GM19328 (cell line): Measurements from ENCODE around the gene AIRE.
A peak's percentile ranks its signal among the peaks of the same experiment; 100 is the strongest.
"Not testable (repeated sequence)": the region's sequence is repeated elsewhere in the genome, so short reads cannot be mapped to it uniquely, and the experiment has no call there.

Source experiments
- ATAC-seq: cut with Tn5 transposase; IDR thresholded peaks from one replicate; pipeline ENCODE4 v1.9.1; 2021; ENCODE audit warnings: mild to moderate bottlenecking, moderate library complexity; ENCODE audit not compliant: unreplicated experiment

The AIRE gene

DNA sequence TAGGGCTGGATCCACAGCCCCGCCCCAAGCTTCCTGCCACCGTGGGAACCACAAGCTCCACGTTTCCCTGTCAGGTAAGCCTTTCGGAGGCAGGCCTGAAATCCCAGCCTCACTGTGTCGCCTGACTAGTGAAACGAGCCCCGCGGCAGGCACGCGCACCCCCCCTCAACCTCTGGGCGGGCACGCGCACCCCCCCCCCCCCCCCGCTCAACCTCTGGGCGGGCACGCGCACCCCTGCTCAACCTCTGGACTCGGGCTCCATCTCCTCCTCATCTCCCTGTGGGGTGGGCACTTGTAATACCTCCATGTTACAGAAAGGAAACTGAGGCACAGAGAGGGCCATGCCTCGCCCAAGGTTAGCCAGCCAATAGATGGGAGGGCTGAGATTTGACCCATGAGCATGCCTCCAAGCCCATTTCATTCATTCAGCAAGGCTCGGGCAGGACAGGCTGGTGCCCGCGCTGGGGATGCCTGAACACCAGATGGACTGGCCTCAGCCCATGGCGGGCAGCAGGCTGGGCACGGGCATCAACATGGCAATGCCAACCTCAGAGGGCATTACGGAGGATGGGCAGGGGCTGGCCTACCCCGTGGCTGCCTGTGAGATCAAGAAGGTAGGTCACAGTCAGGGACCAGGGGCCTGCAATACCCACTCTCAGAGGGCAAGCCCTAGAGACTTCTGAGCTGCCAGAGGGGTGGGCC, 48.8 kb downstream of the AIRE start:
- no peak for ATAC-seq

DNA sequence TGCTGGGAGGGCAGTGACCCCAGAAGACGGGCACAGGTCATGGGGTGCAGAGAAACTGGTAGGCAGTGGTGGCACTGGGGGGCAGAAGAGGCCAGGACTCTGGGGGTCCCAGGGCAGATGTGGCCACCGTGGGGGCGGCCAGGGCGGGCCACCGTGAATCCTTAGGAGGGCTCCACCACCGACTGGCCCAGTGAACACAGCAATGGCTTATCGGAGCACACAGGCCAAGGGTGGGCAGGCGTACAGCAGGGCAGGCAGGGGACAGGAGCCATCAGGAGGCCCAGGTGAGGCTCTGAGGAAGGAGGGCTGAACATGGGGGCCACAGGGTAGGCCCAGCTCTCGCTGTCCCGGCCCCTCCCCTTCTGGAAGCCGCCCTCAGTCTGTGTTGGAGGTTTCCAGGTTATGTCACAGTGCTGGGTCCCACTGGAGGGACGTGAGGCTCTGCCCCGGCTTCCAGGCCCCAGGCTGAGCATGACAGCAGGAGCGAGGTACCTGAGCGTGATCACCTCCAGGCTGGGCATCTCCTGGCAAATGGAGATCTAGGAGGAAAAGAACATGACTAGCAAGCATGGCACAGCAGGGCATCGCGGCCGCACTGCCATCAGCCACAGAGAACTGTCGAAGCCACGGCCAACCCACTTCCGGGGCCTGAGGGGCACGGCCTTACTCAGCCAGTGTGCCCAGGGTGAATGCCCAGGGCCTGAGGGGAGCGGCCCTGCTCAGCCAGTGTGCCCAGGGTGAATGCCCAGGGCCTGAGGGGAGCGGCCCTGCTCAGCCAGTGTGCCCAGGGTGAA, 49.8 kb downstream of the AIRE start:
- no peak for ATAC-seq

DNA sequence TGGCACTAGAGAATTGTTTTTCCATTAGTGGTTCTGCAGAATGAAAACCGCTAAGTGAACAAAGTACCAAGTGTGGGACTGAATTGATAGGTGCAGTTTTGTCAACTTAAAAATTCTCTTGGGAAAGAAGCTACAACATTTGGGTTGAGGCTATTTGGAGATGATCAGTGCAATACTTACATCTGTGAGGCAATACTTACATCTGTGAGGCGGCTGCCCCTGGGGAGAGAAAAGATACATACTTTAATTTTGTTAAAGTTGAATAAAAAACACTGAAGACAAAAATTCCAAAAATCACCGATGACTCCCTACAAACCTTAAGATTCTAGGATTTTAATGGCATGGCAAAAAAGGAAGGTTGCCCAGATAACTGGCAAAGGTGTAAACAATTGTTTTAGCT, 51.8 kb downstream of the AIRE start:
- ATAC-seq: no peak

GRCh38 chr21:44337941-44338895, 52.5 kb downstream of the AIRE start:
- no peak for ATAC-seq

DNA sequence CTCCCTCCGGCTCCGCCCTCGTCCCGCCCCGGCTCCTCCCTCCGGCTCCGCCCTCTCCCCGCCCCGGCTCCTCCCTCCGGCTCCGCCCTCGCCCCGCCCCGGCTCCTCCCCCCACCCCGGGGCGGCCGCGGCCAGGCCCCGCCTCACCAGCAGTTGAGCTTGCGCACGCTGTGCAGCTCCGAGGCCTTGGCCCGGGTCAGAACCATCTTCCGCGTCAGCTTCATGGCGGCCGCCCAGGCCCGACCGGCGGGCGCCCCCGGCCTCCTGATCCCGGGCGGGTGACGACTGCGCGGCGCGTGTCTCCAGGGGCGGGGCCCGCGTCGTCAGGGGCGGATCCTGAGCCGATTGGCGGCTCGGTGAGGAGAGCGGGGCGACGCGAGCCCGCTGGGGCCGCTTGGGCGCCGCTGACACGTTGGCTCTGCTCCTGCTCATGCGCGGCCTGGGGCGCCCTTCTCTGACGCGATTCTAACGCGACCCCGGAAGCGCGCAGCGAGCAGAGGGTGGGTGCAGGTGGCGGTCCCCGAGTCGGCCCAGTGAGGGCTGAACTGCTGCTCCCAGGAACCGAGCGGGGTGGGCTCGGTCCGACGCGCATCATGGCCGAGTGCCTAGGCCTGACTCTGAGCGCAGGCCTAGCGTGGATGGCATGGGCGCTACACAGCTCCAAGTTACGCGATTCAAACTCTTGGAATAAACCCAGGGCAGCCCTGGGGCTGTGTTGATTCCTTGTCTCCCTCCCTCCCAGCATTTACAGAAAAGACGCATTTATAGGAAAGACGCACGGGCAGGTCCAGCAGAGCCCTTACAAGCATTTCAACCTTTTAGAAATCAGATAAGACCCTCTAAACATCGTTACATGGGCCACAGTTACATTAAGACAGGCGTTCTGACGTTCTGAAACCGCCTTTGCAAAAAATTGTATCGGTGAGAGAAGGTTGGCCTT, 53.6 kb downstream of the AIRE start, which contains the start of gene CFAP410:
TSS of gene CFAP410 (minus strand) at position 420 of the 940 bp plus-strand sequence. CDS start at position 224, 196 bp downstream.
- ATAC-seq: peak; percentile 80

- ATAC-seq: not testable (repeated sequence)
Measured at GRCh38 chr21:44341726-44342458, 56.2 kb downstream of the AIRE start.

GRCh38 chr21:44342981-44343380, 57.3 kb downstream of the AIRE start:
- not testable (repeated sequence) for ATAC-seq

- no peak for ATAC-seq
Measured at GRCh38 chr21:44344541-44345183, 59.0 kb downstream of the AIRE start.

DNA sequence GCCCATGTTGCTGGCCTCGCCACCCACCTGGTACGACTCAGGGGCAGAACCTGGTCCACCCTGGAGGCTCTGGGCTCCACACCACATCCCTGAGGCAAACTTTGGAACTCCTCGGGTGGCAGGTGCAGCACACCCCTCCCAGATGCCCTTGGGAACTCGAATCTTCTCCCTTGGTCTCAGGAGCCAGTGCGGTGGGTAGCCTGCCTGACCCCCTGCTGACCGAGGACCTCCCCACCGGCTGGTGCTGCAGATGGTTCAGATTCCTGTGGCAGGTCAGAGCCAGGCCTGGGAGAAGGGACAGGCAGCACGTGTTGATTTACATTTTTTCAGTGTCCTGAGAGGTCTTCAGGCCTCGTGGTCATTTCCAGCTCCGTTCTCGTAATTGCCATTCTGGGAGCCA, 59.8 kb downstream of the AIRE start:
- ATAC-seq: no peak

- no peak for ATAC-seq
Measured at GRCh38 chr21:44347911-44348451, 62.3 kb downstream of the AIRE start.
